HG03457 (cell line): ENCODE measurements around the gene SMYD3.

ENCODE experiments used
- ATAC-seq: cut with Tn5 transposase; IDR thresholded peaks from one replicate; pipeline ENCODE4 v1.9.1; 2021; ENCODE audit warnings: moderate number of reproducible peaks; ENCODE audit not compliant: unreplicated experiment

Gene SMYD3

DNA sequence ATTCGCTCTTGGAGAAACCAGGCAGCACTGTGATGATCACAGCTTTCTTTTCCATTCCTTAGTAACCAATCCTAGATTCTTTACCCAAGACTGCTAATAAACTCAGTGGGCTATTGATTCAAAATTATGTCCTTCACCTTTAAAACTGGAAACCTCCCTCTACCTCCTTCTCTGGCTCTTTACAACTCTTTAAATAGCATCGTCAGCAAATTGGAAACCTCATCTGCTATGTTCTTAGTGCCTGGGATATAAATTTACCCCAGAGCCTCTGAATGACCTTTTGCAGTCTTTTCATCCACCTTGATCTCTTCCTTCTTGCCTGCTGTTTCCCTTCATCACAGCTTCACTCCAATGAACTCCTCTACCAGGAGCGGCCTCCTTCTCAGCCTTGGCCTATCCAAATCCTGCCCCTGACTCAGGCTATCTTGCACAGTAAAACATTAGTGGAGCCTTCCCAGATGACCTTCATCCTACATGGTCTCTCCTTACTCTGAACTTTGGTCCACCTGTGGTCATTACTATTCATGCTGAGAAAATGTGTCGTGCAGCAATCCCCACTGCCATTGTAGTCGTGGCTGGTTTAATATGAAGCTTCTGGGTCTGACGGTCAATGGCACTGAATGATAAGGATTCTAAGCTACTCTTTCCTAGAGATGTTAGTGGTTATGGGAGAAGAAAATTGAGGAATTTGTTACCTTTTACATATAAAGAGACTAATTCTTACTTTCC is 644.1 kb downstream of the SMYD3 start:
- ATAC-seq: no peak

DNA sequence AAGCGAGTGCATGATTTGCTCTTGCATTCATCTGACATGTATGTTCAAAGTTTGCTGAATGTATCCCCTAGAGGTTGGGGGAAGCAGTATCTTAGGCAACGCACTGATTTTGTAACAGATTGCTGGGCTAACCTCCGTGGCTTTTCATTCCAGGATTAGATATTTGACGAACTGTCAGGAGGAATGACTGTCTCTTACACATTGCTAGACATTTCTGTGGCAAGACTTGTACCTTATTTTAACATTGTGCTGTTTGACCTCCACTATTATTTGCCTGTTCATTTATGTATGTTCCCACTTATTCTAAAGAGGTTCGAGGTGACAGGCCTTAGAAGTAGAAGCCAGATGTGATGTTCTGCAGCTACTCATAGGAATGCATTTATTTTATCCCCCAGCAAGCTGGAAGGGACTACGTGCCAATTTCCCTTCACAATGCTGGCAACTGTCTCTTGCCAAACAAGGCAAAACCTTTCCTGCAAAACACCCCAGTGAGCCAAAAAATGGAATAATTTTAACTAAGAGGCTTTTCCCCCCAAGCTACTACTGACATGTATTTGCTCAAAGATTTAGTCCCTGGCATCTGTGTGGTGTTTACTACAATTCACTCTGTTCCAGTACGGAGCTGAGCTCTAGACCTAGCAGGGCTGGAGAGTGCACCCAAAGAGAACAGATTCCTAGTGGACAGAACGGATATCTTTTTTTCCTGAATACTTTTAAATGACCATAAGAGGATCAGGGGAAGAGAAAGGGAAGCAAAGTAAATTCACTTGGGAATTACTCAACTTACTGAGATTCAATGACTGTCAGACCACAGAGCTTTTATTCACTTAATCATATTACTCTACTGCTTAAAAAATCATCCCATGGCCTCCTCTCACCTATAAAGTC is 646.2 kb downstream of the SMYD3 start:
- no peak for ATAC-seq

DNA sequence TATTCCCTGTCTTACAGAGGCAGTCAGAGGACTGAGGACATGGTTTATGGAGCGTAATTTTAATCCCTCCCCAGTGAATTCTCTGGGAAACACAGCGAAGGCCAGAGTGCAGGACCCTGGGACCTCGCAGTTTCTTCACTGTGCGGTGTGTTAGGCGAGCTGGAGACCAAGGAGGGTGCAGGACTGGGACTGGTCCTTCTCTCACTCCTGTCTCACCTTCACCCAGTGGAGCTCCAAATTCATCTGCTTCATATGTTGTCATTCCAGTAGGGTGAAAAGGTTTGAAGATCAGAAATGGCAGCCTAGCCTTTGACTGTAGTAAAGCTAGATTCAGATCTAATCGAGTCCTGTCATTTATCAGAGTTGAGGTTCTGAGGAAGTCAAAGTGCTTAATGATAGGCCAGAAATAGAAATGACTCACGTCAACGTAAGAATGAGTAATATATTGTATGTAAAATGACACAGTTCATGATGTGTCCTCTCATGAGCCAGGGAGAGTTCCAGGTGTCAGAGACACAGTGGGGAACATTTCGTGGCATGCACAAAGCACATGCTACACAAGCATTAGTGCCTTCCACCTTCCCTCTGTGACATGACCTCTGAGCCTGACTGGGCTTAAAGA is 647.5 kb downstream of the SMYD3 start:
- ATAC-seq: no peak

DNA sequence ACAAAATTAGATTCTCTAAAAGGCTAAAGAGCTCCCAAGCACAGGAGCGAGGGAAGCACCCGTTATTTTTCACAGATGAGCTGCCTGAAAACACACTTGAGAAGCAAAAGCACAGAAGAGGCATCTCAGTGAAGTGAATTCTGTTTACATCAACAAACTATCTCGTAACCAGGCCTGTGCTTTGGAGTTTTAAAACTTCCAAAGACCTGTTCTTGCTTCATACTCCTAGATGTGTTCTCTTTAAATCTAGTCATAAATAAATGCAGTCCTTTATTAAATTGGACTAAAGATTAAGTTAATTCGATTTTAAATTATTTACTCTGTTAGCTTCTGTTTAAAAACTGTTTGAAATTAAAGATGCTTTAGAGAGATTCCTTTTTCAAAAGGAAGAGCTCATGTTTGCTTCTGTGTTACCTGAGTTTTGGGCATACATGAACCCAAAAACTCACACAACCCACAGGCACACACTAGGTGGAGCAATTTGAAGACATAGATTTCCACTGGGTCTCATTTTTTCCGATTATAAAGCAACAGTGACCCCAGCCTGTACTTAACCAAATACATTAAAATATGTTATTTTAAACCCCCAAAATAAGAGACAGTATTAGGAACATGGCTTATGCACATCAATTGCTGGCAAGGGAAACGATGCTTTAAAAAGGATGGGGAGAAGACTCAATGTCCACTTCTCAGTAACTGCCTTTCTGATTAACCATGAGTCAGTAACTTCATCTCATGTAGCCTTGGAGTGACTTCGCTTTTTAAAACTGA is 648.2 kb downstream of the SMYD3 start:
- ATAC-seq: no peak

DNA sequence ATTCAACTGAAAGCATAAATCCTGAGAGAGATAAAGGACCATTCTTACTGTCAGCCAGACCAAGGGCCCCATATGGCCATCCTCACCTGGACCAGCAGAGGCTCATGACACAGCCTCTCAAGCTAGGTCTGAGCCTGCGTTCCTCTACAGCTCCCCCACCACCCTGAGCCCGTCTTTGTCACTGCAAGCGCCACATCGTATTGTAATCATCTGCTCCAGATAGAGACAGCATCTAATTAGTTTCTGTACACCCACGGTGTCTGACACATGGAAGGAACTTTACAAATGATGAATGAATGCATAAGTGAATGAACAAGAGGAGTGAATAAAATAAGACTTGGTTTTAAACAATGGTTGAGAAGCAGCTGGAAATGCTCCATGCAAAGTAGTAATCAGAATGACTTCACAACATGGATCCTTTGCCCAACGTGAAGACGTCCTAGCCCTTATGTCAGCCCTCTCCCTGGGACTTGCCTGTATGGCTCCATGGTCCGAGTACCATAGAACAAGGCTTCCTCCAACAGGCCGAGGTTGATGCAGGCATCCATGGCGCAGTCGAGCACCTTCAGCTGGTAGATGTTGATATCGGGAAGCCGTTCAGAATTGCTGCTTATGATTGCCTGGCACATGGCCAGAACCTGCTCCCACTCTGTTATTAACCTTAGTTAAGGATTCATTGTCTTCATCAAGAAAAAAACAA is 648.9 kb downstream of the SMYD3 start:
- no peak for ATAC-seq

DNA sequence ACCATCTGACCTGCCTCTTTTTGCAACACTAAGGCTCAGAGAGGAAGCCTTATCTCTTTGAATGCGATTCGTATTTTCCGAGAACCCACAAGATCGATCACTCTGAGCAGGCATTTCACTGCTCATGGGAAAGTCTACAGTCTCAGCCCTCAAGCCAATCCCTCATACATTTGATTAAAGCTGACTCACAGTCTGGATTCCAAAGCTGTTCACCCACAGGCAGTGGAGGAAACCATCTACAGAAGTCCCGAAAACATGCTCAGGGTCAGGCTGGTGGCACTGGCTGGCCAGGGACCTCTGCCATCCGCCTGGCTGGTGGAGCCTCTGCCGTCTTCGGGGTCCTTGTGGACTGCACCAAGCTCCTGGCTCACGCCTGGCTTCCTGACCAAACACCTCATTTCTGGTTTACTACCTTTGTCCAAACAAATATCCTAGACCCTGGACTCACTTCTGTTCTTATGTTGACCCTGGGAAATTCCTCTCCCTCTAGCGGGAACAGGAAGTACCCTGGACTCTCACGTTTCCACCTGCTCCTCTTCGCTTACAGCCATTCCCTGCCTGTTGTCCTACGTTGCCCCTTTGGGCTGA is 650.0 kb downstream of the SMYD3 start:
- no peak for ATAC-seq

DNA sequence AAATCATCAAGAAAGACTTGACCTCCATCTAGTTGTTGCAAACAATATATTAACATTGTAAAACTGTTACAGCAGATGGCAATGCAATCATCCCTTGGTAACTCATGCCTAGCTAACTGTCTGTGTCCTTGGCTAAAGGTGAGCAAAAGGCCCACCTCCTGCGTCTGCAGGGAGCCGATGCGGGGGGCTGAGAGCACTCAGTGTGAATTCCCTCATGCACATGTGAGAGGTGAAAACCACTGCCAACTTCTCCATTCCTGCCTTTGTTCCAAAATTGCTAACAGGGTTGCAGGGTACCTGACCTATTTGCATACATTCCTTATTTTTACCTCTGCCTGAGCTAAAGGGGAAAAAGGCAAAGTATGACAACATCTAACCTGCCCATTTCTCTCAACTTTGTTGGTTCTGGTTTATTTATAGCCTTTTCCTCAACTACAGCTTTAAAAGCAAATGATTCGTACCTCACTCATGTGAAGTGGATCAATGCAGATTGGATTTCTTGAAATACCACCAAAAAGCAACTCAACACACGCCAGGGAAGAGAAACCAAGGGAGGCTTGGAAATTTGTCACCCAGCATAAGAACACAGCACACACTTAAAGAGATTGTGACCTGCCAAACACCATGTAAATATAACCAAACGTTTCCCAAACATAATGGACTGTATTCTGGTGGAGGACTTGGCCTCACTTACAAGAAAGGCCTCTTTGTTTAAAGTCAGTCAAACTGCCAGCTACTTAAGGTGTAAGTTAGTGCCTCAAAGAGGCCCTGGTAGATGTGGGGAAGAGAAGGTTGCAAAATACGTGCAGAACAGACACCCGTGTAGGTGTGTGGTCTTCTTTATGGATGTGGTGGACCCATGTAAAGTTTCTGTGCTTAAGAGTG is 651.0 kb downstream of the SMYD3 start:
- no peak for ATAC-seq

DNA sequence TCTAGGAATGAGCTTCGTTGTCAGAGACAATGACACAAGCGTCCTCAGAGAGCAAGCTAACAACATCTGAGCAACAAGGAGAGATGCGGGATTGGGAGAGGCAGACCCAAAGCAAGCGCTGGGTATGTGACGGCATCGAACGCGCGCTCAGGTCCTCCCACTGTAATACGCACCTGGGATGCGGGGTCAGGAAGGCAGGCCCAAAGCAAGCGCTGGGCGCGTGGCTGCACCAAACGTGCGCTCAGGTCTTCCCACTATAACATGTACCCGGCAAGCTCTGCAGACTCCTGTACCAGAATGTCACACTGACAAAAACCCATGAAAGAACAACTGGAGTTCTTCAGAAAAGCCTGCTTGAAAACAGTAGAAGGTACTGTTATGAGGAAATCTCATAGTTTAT is 653.8 kb downstream of the SMYD3 start:
- ATAC-seq: no peak

DNA sequence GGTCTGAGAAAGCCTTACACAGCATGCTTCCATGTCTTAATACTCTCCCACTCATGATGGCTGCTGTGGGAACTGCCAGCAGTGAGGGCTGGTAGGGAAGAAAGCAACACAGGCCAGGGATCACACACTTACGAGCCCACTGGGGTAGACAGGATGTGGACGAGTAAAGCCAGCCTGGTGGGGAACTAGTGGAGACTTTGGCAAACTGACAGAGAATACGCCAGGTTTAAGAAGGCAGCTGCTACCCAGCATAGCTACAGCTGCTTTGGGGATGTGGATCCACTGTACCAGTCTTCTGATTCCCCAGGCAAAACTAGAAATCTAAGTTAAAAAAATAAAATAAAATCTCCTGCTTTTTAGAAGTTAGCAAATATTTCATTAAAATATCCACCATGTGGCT is 664.0 kb downstream of the SMYD3 start:
- ATAC-seq: no peak

DNA sequence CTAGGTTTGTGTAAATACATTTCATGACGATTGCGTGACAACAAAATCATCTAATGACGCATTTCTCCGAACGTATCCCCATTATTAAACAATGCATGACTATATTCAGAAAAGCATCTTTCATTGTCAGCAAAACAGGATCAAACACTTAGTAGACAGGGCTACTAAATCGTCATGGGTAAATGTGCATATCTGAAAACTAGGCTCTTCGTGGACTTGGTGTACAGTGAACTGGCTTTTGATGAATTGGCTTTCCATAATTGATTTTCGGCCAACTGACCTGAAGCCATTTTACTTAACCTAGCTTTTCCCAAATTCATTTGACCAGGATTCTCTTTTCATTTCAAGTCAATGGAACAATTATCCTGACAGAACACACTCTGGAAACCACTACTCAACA is 665.0 kb downstream of the SMYD3 start:
- ATAC-seq: no peak

DNA sequence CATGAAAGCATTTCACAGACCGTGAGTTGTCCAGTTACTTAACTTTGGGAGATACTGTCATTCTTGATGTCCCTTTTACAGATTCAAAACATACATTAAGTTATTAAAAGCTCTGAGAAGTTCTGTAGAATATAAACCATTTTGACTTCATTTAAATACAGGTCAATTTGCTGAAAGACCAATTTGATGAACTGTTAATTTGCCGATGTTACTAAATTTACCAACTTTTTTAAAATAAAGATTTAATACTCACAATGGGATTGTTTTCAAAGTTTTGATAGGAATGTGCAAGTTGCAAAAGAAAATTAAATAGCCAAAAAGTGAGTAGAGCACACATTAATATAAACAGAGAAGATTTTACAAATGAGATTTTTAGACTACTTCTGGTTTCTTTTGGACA is 666.1 kb downstream of the SMYD3 start:
- ATAC-seq: no peak

DNA sequence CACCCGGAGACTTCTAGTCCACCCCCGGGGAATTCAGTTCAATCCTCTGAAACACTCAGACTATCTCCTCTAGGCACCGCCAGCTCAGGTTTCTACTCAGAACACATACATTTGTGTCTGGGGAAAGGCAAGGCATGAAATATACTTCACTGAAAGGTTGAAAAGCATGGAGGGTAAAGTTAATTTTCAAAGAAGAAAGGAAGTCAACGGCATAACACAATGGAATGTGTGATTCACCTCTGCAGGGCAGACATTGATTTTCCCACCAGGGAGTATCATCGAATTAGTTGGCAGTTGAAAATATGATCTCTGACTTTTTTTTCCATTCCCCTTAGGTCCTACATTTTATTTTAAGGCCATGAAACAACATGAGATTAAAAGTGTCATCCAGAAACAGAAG is 669.4 kb downstream of the SMYD3 start:
- no peak for ATAC-seq

DNA sequence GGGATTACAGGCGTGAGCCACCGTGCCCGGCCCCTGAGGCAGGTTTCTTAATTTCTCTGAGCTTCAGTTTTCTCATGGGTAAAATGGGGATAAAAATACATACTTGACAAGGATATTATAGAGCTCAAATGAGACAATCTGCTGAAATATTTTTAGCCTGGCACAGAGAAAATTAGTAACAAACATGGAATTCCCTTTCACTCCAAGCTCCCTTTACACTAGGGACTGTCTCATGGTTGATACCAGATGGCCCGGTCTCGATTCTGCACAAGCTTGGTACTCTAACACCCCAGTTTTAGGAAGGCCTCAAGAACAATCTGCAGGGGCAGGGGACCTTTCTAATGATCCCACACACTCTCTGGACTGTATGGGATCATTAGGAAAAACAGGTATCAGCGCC is 671.7 kb downstream of the SMYD3 start:
- no peak for ATAC-seq

DNA sequence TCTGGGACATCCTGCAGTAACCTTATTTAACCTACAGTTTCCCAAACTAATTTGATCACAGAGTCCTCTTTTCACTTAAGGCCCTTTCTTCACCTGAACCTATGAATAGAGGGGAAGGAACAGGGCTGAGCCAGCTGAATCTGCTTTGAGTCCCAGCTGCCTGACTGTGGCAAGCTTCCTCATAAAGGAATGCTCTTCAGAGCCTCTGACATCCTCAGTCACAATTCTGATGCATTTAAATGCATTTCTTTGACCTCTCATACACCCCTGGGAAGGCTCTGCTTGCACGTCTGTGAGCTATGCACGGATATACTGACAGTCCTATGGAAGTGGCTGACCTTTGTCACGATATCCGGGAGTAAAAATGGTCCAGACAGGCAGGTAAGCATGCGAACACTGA is 673.1 kb downstream of the SMYD3 start:
- ATAC-seq: no peak

DNA sequence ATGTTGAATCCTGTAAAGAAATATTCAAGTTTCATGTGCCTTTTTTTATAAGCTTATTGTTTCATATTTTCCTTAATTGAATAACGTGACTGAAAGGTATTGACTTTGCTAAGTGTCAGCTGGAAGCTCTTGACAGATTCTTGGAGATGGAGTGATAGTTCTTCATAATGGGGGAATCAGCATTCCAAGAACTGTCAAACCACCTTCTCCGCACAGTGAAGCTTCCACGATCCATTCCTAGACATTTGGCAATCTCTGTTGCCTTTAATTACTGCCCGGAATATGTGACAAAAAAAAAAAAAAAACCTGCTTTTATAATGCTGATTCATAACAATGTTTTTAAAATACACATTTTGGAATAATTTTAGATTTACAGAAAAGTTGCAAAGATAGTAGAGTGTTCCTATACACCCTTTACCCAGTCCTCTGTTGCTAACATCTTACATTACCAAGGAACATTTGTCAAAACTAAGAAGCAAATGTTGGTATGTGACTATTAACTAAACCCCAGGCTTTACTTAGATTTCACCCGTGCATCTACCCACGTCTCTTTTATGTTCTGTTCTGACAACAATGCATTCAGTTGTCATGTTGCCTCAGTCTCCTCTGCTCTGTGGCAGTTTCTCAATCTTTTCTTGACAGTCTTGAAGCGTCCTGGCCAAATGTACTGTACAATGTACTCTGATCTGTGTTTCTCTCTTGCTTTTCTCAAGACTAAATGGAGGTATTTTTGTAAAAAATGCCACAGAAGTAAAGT is 674.1 kb downstream of the SMYD3 start:
- ATAC-seq: no peak

DNA sequence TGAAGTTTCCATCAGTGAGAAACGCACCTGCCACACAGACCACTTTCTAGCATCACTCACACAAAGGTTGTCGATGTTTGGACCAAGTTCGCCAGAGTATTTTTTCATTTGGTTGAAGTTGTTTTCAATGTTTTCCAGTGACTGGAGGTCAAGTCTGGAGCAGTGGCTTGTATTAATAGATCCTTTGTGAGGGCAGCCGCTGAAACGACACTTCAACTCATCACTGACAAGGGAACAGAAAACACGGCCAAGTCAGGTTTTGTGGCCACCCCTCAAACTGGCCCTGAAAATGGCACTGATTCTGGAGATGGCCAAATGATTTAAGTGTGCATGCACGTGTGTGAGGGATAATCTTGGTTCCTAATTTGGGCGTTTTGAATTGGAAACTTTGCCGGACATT is 675.6 kb downstream of the SMYD3 start:
- ATAC-seq: no peak

DNA sequence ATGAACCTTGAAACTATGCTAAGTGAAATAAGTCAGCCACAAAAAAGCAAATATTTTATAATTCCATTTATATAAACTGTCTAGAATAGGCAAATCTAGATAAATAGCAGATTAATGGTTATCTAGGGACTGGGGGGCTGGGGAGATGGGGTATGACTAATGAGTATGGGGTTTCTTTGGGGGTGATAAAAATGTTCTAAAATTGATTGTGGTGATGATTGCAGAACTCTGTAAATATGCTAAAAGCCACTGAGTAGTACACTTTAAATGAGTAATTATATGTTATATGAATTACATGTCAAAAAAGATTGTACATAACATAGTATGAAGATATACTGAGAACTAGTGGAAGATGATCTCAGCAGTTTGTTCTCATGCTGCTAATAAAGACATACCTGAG is 677.3 kb downstream of the SMYD3 start:
- ATAC-seq: no peak

DNA sequence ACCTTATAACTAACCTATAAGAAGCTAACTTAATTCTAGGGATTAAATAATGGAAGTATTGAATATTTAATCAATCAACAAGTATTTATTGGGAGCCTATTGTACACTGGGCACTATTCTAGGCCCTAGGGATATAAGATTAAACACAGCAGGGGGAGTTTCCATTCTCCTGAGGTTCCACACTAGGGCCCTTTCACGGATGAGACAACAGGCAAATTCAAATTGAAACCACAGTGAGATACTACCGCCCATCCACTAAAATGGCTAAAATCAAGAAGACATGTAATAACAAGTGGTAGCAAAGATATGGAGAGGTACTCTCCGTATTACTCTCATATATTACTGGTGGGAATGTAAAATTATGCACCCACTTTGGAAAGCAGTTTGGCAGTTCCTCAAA is 677.9 kb downstream of the SMYD3 start:
- ATAC-seq: no peak

DNA sequence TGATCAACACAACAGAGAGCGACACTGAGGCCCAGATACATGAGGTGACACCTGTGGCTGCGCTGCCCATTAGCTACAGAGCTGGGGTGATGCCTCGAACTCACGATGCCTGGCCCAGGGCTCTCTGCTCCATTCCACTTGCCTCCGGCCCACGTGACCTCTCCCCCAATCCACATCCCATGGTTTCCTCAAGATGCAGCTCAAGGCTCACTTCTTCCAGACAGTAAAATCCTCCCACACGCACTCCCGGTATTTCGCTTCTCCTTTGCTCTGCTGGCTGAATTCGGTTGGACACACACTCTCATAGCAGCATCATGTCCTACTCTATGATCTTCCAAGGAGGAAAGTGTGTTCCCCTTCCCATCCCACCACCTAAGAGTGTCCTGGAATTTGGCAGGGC is 679.8 kb downstream of the SMYD3 start:
- no peak for ATAC-seq
